GDM1 (cell line): ENCODE data around the gene DYNC2H1.
"Not testable (repeated sequence)": the region's sequence is repeated elsewhere in the genome, so short reads cannot be mapped to it uniquely, and the experiment has no call there.

Experiments used
- DNase-seq: peaks from one replicate; lab custom pipeline; 2025; lab: John Stamatoyannopoulos, UW

Gene DYNC2H1

DNA sequence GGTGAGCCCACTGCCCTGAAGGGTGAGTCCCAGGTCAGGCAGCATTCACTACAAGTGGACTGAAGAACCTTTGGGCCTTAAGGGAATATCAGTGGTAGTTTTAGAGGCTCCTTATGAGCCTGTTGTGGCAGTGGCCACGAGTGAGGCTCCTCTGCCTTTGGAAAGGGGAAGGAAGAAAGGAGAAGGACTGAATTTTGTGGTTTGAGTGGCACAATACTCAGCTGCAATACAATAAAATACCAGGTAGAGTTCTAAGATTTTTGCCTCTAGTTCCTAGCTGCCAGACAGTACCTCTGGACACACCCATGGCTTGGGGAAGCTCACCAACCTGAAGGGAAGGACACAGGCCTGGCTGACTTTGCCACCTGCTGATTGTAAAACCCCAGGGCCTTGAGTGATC lies 260.9 kb downstream of the DYNC2H1 start:
- no peak for DNase-seq

DNA sequence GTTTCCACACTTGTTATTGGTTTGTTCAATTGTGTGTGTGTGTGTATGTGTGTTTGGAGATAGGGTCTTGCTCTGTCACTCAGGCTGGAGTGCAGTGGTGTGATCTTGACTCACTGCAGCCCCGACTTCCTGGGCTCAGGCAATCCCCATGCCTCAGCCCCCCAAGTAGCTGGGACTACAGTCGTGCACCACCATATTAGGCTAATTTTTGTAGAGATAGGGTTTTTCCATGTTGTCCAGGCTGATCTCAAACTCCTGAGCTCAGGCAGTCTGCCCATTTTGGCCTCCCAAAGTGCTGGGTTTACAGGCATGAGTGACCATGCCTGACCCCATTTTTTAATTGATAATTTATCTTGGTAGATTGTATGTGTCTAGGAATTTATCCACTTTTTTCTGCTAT lies 263.7 kb downstream of the DYNC2H1 start:
- DNase-seq, result no peak

GRCh38 chr11:103374227-103374626 lies 265.0 kb downstream of the DYNC2H1 start:
- DNase-seq, result not testable (repeated sequence)

DNA sequence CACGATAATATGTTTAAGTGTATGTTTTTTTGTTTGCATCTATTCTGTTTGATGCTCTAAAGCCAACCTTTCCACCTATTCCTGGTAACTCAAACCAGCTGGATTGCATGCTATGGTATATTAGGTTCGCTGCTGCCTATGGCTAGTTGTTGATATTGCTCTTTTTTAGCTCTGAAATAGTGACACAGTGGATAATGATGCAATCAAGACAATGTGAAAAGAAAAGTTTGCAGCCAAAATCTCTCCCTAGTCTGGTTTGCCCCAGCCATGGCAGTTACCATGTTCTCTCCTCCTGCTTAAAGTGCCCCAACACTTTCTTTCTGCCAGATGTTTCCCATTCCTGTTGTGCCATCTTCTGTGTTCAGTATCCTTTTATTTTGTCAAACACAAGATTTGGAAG lies 269.7 kb downstream of the DYNC2H1 start:
- DNase-seq, result no peak

- no peak for DNase-seq
Measured at GRCh38 chr11:103380031-103380430, 270.8 kb downstream of the DYNC2H1 start.

DNA sequence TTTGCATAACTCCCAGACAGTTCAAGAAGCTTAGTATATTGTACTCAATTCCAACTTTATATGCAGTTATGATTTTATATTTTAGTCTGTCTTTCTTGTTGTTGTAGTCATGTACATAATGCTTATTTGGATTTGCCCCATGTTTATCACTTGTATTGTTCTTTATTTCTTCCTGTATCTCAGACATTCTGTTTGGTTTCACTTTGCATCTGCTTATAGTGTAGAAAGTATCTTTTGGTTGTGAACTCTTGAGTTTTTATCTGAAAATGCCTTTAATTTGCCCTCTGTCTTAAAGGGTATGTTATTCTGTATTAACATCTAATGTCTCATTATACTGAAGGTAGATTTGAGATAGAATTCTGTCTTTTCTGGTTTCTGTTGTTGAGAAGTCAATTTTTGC lies 275.4 kb downstream of the DYNC2H1 start:
- DNase-seq, result no peak

DNA sequence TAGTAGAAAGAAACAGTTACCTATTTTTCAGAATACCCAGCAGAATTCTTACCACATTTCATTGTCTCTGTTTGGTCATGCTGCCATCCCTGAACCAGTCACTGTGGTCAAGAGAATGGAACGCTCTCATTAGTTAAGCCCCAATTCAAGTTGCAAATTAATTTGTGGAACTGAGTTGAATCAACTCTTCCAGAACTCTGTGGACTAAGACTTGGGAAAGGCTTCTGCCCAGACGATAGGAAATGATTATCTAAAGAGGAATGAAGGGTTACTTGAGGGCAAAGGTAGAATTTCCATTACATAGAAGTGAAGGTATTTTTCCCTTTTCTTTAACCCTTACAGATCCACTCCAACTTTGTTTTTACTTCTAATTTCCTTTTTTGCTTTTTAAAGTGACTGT lies 286.4 kb downstream of the DYNC2H1 start:
- no peak for DNase-seq

GRCh38 chr11:103396237-103396636 lies 287.0 kb downstream of the DYNC2H1 start:
- DNase-seq, result no peak

GRCh38 chr11:103397369-103397768 lies 288.1 kb downstream of the DYNC2H1 start:
- DNase-seq, result no peak

DNA sequence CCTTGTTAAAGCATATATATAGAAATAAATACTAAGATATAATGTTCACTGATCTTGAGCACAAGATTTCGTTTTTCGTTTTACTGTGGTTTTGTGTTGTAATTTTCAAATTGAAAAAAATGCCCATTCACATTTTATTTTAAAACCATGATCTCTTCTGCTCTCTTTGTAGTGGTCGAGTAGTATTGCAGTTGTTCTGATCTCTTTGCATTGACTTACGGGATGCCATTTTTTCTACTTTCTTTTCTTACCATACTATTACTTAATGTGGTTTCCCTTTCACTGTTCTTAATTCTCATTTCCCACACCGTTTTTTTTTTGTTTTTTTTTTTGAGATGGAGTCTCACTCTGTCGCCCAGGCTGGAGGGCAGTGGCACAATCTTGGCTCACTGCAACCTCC lies 289.6 kb downstream of the DYNC2H1 start:
- no peak for DNase-seq

GRCh38 chr11:103406357-103406756 lies 297.1 kb downstream of the DYNC2H1 start:
- no peak for DNase-seq

GRCh38 chr11:103407641-103408040 lies 298.4 kb downstream of the DYNC2H1 start:
- no peak for DNase-seq

DNA sequence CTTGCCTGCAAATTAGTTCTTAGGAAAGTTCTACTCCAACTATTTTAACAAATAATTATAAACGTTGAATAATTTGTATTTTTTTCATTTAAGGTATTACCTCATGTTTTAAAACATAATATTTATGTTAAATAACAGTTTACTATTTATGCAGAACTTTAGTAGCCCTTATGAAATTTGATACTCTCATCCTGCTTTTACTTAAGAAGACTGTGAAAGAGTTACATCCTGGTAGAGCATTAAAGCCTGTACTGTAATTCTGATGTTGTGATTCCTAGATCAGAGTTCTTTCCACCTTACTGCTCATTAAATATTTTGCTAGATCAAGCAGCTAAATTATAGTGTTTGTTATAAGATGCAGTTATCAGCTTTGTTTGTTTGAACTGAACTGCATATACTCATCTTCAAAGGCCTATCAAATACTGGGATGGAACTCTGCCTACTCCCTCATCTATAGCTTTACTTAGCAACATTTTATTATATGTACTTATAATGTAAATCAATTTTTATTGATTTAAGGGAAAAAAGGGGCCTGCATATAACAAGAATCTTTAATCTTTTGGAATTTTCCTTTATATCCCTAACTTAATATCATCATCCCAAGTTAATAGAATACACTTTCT lies 304.2 kb downstream of the DYNC2H1 start:
- no peak for DNase-seq

DNA sequence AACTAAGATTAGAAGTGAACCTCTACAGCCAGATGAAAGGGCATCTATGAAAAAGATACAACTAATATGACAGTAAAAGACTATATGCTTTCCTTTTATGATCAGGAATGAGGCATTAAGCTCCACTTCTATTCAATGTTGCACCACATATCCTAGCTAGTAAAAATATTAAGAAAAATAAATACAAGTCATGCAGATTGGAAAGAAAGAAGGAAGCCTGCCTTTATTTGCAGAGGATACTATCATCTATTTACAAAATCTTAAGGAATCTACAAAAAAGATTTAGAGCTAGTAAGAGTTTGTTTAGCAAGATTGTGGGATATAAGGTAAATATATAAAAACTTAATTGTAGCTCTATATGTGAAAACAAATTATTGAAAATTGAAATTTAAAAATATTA lies 308.8 kb downstream of the DYNC2H1 start:
- no peak for DNase-seq

GRCh38 chr11:103420593-103420992 lies 311.4 kb downstream of the DYNC2H1 start:
- DNase-seq, result no peak

- DNase-seq, result no peak
Measured at GRCh38 chr11:103433386-103434072, 324.3 kb downstream of the DYNC2H1 start.

DNA sequence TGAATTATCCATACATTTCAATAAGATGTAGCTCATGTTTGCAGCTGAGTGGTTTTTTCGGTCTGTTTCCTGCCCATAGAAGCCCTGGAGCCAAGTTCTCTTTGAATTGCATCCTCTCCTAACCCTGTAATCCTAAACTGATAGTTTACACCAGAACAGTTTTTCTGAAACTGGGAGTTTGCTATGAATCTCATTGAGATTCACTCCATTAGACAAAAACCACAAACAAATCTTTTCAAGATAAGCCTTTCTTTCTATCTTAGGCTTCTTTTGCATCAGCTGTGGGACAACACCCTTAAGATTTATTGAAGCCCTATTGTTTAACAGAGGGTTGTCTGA lies 324.8 kb downstream of the DYNC2H1 start:
- no peak for DNase-seq

DNA sequence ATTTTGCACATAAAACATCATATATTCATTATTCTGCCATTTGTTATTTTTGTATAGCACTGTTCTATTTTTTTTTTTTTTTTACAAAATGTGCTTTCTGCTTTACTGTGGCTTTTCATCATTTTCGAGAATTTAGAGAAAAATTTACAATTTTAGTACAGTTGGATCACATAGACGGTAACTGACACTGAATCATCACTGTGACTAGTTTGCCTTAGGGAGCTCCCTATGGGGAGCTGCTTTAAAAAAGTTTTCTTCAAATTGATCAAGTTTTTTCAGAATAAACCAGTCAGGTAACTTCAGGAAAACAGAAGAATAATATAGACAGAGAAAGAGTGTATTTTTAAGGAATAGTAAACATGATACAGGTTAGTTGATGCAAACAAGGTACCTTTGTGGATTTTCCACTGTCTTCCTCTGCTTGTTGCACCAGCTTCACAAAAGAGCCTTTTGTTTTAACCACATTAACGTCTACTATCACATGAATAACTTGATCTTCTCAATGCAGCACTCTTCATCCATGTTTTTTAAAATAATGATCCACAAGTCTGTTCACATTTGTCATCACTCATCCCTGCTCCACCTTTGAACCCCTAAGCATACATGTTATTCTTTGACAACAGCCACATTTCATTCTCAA lies 327.0 kb downstream of the DYNC2H1 start:
- DNase-seq, result no peak

DNA sequence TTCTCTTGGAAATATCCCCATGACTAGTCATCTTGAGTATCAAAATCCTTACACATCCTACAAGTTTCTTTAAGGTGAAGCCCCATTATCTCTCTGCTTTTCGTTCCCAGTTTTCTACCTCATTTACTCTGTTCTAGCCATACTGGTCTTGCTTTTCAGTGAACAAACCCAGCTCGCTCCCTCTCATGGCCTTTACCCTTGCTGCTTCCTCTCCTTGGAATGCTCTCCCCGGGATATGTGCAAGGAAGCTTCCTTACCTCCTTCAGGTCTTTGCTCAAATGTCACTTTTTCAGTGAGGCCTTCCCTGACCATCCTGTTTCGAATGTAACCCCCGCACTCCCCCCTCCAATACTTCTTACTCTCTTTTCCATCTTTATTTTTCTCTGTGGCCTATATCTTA lies 331.8 kb downstream of the DYNC2H1 start:
- no peak for DNase-seq

DNA sequence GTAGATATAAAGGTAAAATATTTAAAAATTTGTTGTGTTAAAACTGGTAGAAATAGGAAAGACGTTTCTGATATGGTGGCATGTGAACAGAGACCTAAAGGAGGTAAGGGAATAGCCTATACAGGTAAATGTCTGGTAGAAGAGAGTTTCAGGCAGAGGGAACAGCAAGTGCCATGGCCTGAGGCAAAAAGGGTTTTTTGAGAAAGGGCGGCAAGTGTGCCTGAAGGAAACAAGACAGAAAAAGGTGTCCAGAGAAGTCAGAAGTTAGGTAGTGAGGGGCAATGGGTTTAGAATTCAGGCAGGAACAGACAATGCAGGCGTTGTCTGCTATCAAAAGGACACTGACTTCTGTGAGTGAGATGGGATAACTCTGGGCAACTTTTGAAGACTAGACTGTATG lies 339.7 kb downstream of the DYNC2H1 start:
- no peak for DNase-seq

DNA sequence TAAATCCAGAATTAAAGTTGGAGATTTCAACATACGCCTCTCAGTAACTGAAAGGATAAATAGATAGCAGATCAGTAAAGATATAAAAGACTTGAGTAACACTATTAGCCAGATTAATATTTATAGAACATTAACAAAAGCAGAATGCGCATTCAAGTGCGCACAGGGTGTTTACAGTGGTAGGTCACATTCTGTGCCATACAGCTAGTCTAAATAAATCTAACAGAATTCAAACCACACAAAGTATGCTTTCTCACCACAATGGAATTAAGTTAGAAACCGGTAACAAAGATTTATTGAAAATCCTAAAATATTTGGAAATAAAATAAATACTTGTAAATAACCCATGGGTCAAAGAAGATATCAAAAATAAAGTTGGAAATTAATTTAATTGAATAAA lies 341.0 kb downstream of the DYNC2H1 start:
- DNase-seq, result no peak

- DNase-seq, result no peak
Measured at GRCh38 chr11:103453126-103453525, 343.9 kb downstream of the DYNC2H1 start.

DNA sequence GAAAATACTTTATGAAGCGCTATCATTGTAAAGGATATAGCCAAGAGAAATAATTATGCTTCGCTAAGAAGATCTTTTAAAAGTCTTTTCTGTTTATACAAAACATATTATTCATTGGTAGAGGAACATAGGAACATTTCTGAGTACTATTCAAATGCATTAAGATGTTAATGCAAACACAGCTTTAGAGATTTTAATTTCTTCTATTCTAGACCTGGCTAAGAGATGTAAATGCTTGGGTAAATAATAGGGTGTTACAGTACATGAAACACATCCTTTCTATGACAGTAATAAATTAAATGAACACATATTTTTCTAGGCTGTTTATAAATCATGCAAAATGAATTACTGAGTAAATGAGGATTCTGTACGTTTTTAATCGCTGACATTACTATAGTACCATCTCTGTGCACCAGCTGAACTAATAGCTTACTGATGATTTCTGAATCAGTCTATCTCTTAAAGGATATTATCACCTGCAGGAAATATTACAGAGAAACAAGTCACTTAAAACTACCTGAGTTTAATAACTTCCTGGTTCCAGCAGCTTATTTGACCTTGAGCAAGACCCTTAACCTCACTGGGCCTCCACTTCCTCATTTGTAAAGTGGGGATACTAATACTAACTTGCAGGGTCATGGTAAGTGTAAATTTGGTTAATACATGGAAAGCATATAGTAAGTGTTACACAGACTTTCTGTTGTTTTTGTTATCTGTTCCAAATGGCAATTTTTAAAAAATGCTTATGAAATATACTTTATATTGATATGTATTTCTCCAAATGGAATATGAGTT lies 344.9 kb downstream of the DYNC2H1 start:
- DNase-seq, result no peak
